A673 (cell line): Measurements from ENCODE around the gene NEU4.

Experiments used
- CTCF ChIP-seq: fragments of 300-800, 200-600 bp; sonication (generic); conservative IDR thresholded peaks from 2 replicates; pipeline ENCODE4 v1.5.1; 2017; ENCODE audit warnings: low read depth, mild to moderate bottlenecking, antibody characterized with exemption, low read length, moderate library complexity, mixed read lengths
- EZH2 ChIP-seq: fragments of 200-600 bp; sonication (generic); IDR thresholded peaks from 2 replicates; pipeline ENCODE4 v1.6.1; 2017; ENCODE audit warnings: borderline replicate concordance, low read depth, mild to moderate bottlenecking, mixed read lengths, antibody characterized with exemption, low read length; ENCODE audit not compliant: poor library complexity, severe bottlenecking

GRCh38 chr2:241855888-241856422, 47.0 kb downstream of the NEU4 start:
- TF ChIP-seq CTCF (no peak), EZH2 (no peak)
